Right ventricle myocardium superior (tissue), 1 donor: ENCODE measurements around the gene HNRNPF. TPM values are rescaled to one million over a fixed set of nuclear protein-coding genes. Genes with fewer than 3 reads are reported as not detected.

Source experiments
- ATAC-seq: fragments of 200-7000 bp; cut with Tn5 transposase; one replicate; pipeline ENCODE4 v1.9.1; 2020; ENCODE audit warnings: mild to moderate bottlenecking; ENCODE audit not compliant: poor library complexity
- DNase-seq: peaks from one replicate; pipeline ENCODE4 v3.0.0-alpha.2; 2020
- intact Hi-C: fragments of 100-400 bp; cut with DNase I; formaldehyde crosslinking; loops from one replicate; pipeline ENCODE4 v1.11.2; 2022
- total RNA-seq: library from RNA; stranded (reverse); fragmentation: NEBNext Ultra II Directional; extraction: Animal tissue kit (Norgen Biotek cat#: 25700); gene quantifications from one replicate; pipeline ENCODE4 v1.2.1, GENCODE V29; 2021
- donor health status: DM: no; HTN: yes; CAD: no; lungs with severe emphysema.

HNRNPF gene
- total RNA-seq, 1 donor from 2014 or later, result 77.5 TPM

DNA sequence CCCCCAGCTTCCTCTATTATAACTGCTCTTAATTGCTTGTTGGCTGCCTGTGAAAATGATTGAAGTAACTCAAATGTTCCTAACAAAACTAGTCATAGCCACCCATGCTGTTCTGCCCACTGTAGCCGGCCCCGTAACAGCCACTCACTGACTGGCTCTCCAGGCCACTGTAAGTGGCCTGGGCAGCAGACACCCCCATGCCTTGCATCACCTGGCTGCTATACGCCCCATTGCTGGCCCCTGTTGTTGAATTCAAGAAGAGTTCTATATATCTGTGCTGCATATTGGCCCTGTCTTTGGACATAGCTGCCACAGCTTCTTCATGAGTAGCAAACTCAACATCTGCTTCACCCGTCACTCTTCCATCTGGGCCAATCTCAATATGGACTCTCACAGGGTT is 22.4 kb downstream of the HNRNPF start:
- intact Hi-C loops, result no loop called here
- no peak for ATAC-seq
- no peak for DNase-seq

- intact Hi-C loops, result no loop called here
- no peak for DNase-seq
- no peak for ATAC-seq
These were observed 23.5 kb downstream of the HNRNPF start for GRCh38 chr10:43385412-43386004.

DNA sequence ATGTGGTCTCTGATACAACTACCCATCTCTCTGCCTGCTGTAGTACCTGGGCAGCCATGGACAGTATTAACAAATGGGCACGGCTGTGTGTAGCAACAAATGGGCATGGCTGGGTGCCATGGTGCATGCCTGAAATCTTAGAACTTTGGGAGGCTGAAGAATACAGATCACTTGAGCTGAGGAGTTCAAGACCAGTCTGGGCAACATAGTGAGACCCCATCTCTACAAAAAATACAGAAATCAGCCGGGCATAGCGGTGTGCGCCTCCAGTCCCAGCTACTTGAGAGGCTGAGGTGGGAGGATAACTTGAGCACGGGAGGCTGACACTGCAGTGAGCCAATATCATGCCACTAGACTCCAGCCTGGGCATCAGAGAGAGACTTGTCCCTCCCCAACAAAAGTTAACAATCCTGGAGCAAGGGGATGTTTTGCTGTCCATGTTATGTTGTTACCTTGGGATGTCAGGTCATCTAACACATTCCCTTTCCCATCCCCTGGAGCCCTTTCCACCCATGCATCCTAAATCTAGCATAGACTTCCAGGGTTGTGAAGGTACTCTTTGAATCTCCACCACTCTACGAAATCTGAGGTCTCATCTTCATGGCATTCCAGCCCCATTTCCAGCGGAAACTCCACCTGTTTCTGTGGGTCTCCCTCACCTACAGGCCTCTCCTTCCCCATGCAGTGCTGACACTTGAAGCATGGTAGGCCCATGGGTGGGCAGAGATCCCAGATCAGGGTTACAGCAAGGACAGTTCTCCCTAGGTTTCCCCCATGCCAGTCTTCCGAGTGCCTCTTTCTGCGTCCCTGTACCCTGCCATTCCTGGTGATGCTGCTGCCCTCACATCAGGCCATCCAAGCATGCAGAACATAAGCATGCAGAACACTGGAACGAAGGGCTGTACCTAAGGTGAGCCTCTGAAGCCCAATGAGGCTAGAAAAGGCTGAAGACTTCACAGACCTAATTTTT is 24.4 kb downstream of the HNRNPF start:
- ATAC-seq, result peak; percentile 50
- DNase-seq, result no peak
- intact Hi-C loops, result no loop called here

DNA sequence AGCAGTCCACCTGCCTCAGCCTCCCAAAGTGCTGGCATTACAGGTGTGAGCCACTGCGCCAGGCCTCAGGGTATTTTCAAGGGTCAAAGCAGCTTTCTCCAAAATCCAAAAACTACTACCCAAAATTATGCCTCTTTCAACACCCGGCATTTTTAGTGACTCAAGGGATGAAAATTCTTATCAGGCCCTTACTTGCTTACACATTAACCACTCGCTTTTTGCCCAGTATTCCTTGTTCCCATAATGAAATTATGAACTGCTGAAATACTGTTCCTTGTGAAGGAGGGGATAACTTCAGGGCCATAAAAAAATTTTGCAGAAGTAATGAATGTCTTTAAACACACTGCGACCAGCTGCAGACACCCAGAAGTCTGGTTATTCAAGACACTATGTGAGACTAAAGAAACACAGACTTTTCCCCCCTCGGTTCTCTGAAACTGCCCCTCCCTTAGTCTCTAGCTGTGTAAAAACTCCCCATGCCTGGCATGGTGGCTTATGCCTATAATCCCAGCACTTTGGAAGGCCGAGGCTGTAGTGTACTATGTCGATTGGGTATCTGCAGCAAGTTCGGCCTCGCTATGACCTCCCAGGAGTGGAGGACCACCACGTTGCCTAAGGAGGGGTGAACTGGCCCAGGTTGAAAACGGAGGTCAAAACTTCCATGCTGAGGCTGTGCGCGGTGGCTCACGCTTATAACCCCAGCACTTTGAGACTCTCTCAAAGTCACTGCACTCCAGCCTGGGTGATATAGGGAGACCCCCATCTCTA is 25.6 kb downstream of the HNRNPF start:
- no peak for DNase-seq
- ATAC-seq, result no peak

GRCh38 chr10:43380610-43381222 is 28.3 kb downstream of the HNRNPF start:
- ATAC-seq (no peak), DNase-seq (no peak)
- intact Hi-C loops, result no loop called here

More for the DNA sequence above, 25.6 kb downstream of the HNRNPF start:
- intact Hi-C loops, result no loop called here

DNA sequence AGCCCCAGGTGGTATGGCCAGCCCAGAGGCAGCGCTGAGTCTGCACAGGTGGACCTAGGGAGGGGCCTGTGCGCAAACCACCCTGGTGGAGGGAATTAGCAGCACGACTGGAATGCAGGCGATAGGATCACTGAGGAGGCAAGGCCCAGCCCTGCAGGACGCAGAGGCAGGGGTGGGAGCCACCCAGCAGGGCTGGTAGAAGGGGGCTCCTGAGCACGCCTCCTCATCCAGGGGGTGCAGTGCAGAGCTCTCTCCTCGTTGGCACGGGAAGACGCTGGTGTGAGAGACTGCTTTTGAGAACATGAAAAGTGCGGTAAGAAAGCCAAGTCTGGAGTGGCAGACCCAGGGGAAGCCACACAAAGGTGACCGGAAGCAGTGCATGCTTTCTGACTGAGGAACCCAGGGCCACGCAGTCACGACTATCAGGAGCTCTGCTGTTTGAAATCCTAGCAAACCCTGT is 31.5 kb downstream of the HNRNPF start:
- DNase-seq (no peak), ATAC-seq (no peak)
- intact Hi-C loops, result no loop called here

DNA sequence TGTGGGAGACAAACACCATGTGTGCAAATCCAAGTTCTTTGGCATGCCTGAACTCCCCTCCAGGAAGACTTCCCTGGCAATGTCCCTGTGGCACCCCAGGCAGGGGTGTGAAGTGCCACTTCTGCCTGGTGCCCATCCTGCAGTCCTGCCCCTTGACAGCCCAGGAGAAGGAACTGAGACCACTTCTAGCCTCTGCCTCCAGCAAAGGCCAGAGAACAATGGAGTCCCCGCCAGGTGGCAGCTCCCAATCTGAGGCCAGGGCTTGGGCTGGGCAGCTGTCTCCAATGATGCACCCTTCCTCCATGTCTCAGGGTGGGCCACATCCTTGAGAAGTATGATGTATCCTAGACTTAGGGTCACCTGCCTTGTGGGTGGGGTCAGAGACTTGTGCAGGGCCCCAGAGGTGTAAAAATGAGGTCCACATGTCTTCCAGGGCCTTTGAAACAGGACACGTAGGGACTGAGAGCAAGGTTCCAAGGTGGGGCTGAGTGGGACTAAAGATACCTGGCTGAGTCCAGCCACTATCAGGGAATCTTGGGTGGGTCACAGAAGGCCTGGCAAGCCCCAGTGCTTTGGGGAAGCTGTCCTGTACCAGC is 32.1 kb downstream of the HNRNPF start:
- intact Hi-C loops, result no loop called here

GRCh38 chr10:43376046-43376635 is 32.8 kb downstream of the HNRNPF start:
- intact Hi-C loops, result no loop called here
- ATAC-seq (no peak), DNase-seq (no peak)

More for the DNA sequence above, 32.1 kb downstream of the HNRNPF start:
- no peak for ATAC-seq
- no peak for DNase-seq

GRCh38 chr10:43375401-43376020 is 33.5 kb downstream of the HNRNPF start:
- no peak for DNase-seq
- intact Hi-C loops, result no loop called here
- no peak for ATAC-seq

DNA sequence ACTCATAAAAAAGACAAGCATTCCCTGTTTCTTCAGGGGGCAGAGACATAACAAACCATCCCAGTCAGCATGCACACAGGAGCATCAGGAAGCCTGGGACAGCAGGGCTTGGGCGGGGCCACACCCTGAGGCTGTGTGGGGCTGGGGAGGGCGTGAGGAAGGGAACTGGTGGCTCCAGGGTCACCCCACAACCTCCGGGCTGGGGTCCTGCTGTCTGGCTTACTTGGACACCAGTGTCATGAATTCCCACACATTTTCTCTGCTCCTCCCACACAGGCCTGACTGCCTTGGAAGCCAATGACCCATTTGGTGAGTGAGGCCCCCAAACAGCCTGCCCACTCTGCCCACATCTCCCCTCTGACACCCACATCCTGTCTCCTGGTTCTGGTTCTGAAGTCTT is 34.8 kb downstream of the HNRNPF start:
- DNase-seq (no peak), ATAC-seq (no peak)
- intact Hi-C loops, result no loop called here

- no peak for ATAC-seq
- intact Hi-C loops, result no loop called here
These were observed 35.5 kb downstream of the HNRNPF start for GRCh38 chr10:43373461-43373860.

GRCh38 chr10:43372765-43373361 is 36.1 kb downstream of the HNRNPF start:
- ATAC-seq (no peak), DNase-seq (no peak)
- intact Hi-C loops, result no loop called here

More at GRCh38 chr10:43373461-43373860, 35.5 kb downstream of the HNRNPF start:
- no peak for DNase-seq

GRCh38 chr10:43371418-43371817 is 37.6 kb downstream of the HNRNPF start, which contains the start of gene FXYD4:
Gene FXYD4 (plus strand): TSS chr10:43371636. CDS start chr10:43373747, 2,111 bp downstream.
- no peak for DNase-seq
- ATAC-seq, result no peak
- intact Hi-C loops, result no loop called here

DNA sequence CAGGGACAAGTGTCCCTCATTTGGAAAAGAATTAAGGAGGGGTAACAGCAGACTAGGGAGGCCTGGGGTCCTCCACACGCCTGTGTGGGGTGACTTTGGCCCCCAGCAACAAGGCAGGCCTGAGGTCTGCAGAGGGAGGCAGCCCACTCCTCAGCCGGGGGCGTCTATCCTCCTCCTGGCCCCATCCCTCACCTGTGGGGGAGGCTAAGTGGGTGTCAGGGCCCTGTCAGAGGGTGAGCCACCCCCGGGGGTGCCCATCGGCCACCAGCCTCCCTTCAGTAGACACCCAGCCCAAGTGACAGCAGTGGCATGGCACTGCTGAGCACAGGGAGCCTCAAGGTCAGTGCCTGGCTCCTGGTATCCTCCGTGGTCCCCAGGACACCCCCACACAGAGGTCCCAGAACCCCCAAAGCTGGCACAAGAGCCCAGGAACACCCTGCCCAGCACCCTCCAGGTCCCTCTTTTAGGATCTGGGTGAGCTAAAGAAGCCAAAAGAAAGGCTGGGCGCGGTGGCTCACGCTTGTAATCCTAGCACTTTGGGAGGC is 38.2 kb downstream of the HNRNPF start:
- intact Hi-C loops, result no loop called here
- no peak for DNase-seq
- ATAC-seq, result no peak

DNA sequence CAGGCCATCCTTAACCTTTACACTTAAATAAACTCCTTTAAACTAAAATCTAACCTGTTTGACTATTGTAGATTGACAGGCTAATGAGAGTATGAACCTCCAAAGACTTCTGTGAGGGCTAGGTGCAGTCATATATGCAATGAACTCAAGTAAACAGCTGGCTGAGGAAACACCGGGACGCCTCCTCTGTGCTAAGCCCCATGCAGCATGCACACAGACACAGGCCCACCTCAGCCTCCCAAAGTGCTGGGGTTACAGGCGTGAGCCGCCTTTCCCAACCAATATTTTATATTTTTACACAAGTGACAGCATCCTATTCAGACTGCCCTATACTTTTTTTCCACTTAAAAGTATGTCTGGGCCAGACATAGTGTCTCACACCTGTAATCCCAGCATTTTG is 39.1 kb downstream of the HNRNPF start:
- no peak for DNase-seq
- intact Hi-C loops, result no loop called here
- no peak for ATAC-seq

- intact Hi-C loops, result no loop called here
- ATAC-seq, result no peak
- DNase-seq, result peak; percentile 1
These were observed 44.0 kb downstream of the HNRNPF start for GRCh38 chr10:43365001-43365400.
